Activated CD8-positive, alpha-beta memory T cell treated with anti-CD3 and anti-CD28 coated beads for 48 hours (primary cell): ENCODE data around the gene RNF222.
"Not testable (repeated sequence)": the region's sequence is repeated elsewhere in the genome, so short reads cannot be mapped to it uniquely, and the experiment has no call there.

Source experiments
- DNase-seq, 3 experiments: peaks; one replicate each; pipeline ENCODE4 v3.0.0-alpha.2; 2020; ENCODE audit warnings: low read depth in 2 of 3, low spot score in 2 of 3

Gene RNF222

DNA sequence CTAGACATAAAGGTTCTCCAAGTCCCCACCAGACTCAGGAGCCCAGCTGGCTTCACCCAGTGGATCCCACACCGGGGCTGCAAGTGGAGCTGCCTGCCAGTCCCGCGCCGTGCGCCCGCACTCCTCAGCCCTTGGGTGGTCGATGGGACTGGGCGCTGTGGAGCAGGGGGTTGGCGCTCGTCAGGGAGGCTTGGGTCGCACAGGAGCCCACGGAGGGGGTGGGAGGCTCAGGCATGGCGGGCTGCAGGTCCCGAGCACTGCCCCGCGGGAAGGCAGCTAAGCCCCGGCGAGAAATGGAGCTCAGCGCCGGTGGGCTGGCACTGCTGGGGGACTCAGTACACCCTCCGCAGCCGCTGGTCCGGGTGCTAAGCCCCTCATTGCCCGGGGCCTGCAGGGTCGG is 50.6 kb downstream of the RNF222 start:
- not testable (repeated sequence) for DNase-seq

DNA sequence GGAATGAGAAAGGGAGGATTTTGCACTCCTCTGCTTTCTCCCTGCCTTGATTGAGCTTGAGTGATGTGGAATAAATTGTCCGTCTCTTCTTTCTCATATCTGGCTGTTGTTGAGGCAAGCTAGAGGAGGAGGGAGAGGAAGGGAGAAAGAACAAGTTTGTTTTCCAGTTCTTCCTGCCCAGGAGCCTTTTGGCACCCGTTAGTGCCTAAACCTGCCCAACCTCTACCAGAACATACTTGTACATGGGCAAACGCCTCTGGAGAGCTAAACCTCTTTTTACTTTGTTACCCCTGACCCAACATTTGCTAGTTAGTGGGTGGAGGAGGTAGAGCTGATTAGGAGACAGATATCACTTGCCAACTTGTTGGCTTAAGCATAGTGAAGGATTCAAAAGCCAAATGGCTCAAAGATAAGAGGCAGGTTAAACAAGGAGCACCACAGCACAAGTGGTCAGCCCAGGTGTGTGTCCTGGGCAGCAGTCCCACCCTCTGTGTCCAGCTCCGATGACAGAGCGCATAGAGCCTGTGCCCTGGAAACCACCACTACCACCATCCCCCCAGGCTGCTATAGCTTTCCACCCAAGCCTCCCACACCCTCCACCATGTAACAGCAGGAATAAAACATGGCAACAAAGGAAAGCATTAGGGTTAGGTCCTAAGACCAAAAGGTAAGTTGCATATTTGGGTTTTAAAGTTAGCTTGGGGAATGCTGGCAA is 51.5 kb downstream of the RNF222 start:
- DNase-seq: no peak

DNA sequence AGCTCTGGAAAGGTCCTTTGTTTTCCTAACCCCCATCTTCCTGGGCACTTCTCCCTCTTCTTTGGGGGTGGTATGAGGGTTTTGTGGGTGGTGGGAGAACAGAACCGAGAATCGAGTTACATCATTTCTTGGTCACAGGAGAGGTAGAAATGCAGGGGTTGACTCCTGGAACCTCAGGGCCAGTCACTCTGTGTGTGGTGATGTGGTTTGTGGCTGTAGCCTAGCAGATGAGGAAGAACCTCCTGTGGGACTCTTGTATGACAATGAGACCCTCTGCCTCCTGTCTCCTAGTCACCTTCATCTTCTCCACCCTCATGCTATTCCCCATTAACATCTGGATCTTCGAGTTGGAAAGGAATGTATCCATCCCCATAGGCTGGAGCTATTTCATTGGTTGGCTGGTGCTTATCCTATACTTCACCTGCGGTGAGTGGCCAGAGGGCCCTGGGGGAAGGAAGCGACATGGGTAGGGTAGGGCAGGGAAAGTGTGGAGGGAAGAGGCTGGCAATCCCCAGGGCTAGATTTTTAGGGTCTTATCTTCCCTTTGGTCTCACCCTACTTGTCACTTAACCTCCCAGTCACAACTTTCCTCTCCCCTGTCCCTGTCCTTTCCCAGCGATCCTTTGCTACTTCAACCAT is 52.5 kb downstream of the RNF222 start:
- no peak for DNase-seq

DNA sequence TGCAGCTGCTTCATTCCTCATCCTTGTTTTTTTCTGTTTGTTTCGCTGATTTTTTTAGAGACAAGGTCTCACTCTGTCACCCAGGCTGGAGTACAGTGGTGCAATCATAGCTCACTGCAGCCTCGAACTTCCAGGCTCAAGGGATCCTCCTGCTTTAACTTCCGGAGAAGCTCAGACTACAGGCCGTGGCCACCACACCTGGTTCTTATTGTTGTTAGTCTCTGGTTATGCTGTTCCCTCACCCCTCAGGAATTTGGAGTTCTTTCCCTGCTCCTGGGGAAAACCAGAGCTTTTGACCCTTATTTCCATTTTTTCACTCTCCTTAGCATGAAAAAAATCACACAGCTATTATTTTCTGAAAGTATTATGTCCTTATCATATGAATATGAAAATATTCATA is 56.2 kb downstream of the RNF222 start:
- no peak for DNase-seq
